Peyer's patch (tissue), 4 donors: Measurements from ENCODE around the gene SH3YL1. TPM values are rescaled to one million over a fixed set of nuclear protein-coding genes. Genes with fewer than 3 reads are reported as not detected.

ENCODE experiments used
- DNase-seq, 3 donors: peaks; one replicate each; pipeline ENCODE4 v3.0.0-alpha.2; 2017 to 2019
- H3K27ac ChIP-seq, 4 donors: fragments of 200-600 bp; sonication (generic); one replicate each; pipeline ENCODE4 v1.5.1; 2016 to 2019
- H3K27me3 ChIP-seq, 2 donors: fragments of 200-600 bp; sonication (generic); one replicate each; pipeline ENCODE4 v1.5.1; 2019
- H3K36me3 ChIP-seq, 3 donors: fragments of 200-600 bp; sonication (generic); one replicate each; pipeline ENCODE4 v1.5.1; 2016 to 2019
- H3K4me1 ChIP-seq, 4 donors: fragments of 200-600 bp; sonication (generic); one replicate each; pipeline ENCODE4 v1.5.1; 2016 to 2019
- H3K4me3 ChIP-seq, 4 donors: fragments of 200-600 bp; sonication (generic); 1 replicate in 3 of 4; 2 replicates in 1 of 4; pipeline ENCODE4 v1.5.1; 2016 to 2019; ENCODE audit warnings: mild to moderate bottlenecking in 1 of 4
- H3K9me3 ChIP-seq, 4 donors: fragments of 200-600 bp; sonication (generic); one replicate each; pipeline ENCODE4 v1.5.1; 2016 to 2019; ENCODE audit warnings: mild to moderate bottlenecking in 1 of 4
- POLR2A ChIP-seq, 2 donors: fragments of 450-650 bp; IDR thresholded peaks; one replicate each; pipeline ENCODE4 v1.5.1; 2017; ENCODE audit warnings: antibody characterized with exemption in 2 of 2, mild to moderate bottlenecking in 2 of 2, moderate library complexity in 2 of 2
- total RNA-seq, 4 donors: library from RNA; depleted of rRNA; stranded (reverse); fragments of >200 nt; gene quantifications; one replicate each; pipeline ENCODE4 v1.1.0, GENCODE V29; 2016
- TF ChIP-seq, protein P1 (sequence below), 6 experiments: fragments of 450-650 bp in 4 of 6; fragments of 200-600 bp in 2 of 6; sonication (generic) in 1 of 6; IDR thresholded peaks; one replicate each; pipeline ENCODE4 v1.5.1; 2017 to 2019; ENCODE audit warnings: antibody characterized with exemption in 6 of 6, mild to moderate bottlenecking in 3 of 6, moderate library complexity in 1 of 6

The SH3YL1 gene
- total RNA-seq, 4 donors from 2014 or later: 60.2 to 163 (median 102) TPM

DNA sequence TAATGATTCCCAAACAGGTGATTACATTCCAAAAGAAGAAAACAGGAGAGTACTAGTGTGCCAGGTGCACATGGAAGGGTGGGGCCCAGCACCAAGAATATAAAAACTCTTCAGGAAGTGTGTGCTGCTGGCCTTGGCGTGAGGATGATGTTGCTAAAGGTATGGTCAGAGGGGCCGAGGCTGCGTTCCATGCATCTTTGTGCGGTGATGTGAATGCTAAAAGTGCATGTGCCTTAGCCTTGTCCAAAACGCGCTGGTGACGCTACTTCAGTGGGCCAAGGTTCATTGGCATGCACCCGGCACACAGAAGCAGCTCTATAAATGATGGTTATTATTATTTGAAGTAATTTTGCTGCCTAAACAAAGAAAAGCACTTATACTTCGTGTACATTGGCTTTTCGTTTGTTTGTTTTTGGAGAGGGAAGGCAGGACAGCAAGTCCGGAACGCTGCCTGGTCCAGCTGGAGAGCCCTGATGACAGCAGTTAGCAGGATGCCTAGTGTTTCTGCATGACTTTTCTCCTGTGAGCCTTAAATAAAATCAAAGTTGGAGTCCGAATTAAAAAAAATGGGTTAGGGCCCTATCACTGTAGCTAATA lies 21.2 kb upstream of the SH3YL1 start:
- Histone ChIP-seq H3K4me3 (no peak overlapping the region), H3K4me1 (peaks cover 0 to 39% (median 10%) of the 10 kb centered on the region in 4 donors), H3K27me3 (peaks cover 0 to 4% of the 10 kb centered on the region in 2 donors), H3K9me3 (no peaks in the 10 kb centered on the region), H3K36me3 (peaks cover 0 to 24% (median 0%) of the 10 kb centered on the region in 3 donors), H3K27ac (no peak overlapping the region)
- no peak for TF ChIP-seq POLR2A (IDR thresholded peaks at IDR 0.05)
- TF ChIP-seq, protein P1, sequence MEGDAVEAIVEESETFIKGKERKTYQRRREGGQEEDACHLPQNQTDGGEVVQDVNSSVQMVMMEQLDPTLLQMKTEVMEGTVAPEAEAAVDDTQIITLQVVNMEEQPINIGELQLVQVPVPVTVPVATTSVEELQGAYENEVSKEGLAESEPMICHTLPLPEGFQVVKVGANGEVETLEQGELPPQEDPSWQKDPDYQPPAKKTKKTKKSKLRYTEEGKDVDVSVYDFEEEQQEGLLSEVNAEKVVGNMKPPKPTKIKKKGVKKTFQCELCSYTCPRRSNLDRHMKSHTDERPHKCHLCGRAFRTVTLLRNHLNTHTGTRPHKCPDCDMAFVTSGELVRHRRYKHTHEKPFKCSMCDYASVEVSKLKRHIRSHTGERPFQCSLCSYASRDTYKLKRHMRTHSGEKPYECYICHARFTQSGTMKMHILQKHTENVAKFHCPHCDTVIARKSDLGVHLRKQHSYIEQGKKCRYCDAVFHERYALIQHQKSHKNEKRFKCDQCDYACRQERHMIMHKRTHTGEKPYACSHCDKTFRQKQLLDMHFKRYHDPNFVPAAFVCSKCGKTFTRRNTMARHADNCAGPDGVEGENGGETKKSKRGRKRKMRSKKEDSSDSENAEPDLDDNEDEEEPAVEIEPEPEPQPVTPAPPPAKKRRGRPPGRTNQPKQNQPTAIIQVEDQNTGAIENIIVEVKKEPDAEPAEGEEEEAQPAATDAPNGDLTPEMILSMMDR (IDR thresholded peaks at IDR 0.05): no peak
- no peak for DNase-seq

DNA sequence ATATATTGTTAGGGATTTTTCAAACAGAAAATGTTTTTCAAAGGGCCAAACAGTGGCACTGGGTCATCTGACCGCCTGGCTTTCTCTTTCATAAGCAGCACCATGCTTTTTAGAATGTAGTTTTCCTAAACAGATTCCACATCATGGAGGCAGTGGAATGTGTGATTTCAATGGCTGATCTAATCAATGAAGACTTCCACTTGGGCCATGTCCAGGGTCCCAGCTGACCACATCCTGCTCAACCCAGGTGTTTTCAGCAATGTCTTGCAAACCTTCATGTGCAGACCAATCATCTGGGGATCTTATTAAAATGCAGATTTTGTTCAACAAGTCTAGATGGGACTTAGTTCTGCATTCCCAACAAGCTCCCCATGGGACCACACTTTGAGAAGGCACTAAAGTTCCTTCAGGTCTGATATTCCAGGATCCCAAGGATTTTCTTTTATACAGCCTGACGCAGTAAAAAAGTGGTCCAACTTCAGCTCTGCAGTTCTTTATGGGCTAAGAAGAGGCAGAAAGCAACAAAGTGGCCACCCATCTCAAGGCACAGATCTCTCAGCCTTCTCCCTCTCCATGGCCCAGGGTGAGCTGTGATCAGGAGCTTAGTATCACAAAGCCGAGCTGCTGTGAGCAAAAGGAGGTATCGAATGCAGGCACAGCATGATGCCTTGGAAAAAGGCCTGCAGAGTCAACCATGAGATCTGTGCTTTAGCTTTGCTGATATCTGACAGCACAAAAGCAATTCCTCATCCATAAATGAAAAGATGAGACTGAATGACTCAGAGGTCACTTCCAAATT lies 20.4 kb upstream of the SH3YL1 start:
- DNase-seq: no peak
- H3K36me3 ChIP-seq: peaks cover 0 to 32% (median 0%) of the 10 kb centered on the region in 3 donors
- peaks cover 0 to 2% of the 10 kb centered on the region in 2 donors for H3K27me3 ChIP-seq
- H3K27ac ChIP-seq: no peak overlapping the region
- no peak overlapping the region for H3K4me3 ChIP-seq
- TF ChIP-seq, protein P1 (IDR thresholded peaks at IDR 0.05): no peak
- no peaks in the 10 kb centered on the region for H3K9me3 ChIP-seq
- peaks cover 0 to 34% (median 8%) of the 10 kb centered on the region in 4 donors for H3K4me1 ChIP-seq

DNA sequence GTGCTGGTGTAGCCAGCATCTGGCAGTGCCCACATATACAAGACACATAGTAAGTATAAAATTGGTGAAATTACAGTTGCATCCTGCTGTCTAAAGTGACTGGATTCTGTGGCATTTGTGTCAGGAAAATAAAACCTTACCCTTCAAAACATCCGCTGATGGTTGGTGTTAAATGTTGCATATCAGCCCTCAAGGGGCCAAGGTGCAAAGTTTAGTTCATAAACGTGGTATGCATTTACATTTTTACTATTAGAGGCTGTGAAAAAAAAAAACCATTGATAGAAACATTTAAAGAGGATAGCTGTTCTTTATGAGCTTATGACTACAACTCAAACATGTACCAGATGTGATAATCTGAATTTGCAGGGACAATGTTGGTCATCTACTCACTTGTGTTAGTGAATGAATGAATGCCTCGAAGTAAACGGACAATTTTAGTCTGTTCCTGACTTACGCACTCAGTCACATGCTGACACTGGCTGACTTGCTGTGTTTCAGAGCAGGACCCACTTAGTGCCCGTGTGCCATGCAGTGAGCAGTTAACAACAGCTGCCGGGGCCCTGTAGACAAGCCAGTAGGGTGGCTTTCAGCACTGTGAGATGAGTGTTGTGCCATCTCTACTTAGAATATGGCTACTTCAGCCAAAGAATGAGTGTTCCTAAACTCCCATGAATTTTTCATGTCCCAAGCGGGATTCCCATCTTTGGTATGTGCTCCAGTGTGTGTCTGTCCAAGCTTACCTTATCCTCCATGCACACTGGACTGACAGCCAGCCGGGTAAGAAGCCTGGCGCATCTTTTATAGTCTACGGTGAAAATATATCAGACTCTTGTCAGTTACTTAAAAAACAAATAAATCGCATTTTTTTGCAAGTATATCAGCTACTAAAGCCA lies 18.8 kb upstream of the SH3YL1 start:
- Histone ChIP-seq H3K4me1 (peaks cover 0 to 20% (median 2%) of the 10 kb centered on the region in 4 donors), H3K36me3 (peaks cover 0 to 46% (median 0%) of the 10 kb centered on the region in 3 donors), H3K4me3 (no peak overlapping the region), H3K27ac (no peak overlapping the region), H3K9me3 (no peaks in the 10 kb centered on the region), H3K27me3 (no peaks in the 10 kb centered on the region)
- no peak for DNase-seq
- TF ChIP-seq, protein P1 (IDR thresholded peaks at IDR 0.05): no peak
- TF ChIP-seq POLR2A (IDR thresholded peaks at IDR 0.05): no peak

DNA sequence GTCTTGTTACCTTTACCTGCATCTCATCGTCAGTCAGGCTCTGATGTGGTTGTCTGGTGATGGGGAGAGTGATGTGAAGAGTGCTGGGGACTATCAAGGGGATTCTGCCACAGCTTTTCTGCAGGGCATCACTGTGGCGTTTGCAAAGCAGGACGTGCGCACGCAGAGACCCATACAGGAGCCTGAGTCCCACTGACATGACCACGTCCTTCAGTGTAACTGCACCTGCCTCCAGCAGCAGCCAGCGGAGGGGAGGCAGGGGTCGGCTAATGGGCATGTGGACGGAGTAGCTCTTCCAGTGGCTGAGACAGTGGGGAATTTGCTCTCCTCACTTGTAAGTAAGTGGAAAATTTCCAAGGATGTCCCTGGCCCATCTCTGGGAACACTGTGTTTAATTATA lies 17.5 kb upstream of the SH3YL1 start:
- Histone ChIP-seq H3K27ac (no peak overlapping the region), H3K4me1 (peaks cover 0 to 14% (median 0%) of the 10 kb centered on the region in 4 donors), H3K9me3 (no peaks in the 10 kb centered on the region), H3K36me3 (peaks cover 0 to 55% (median 0%) of the 10 kb centered on the region in 3 donors), H3K4me3 (no peak overlapping the region), H3K27me3 (no peaks in the 10 kb centered on the region)
- DNase-seq: no peak
- TF ChIP-seq POLR2A (IDR thresholded peaks at IDR 0.05): no peak
- TF ChIP-seq, protein P1 (IDR thresholded peaks at IDR 0.05): no peak

DNA sequence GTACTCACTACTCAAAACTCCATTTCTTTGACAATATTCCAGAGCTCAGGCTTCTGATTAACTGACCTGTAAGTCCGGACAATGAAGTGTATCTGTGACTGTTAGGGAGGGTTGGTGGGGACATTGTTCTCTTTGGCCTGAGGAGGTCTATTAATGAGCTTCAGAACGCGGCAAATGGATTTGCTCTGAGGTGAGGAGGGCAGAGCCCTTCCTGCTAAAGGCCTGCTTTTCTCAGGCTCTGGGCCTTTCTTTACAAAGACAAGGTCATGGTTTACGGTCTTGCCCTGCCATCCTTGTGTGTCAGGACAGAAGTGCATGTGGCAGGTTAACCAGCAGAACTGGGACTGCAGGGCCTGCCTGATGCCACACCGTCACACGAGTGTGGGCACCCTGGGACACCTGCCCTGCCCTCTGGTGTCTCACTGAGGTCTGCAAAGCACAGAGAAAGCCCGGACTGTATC lies 16.8 kb upstream of the SH3YL1 start:
- peaks cover 0 to 12% (median 0%) of the 10 kb centered on the region in 4 donors for H3K4me1 ChIP-seq
- H3K4me3 ChIP-seq: no peak overlapping the region
- peaks cover 0 to 61% (median 0%) of the 10 kb centered on the region in 3 donors for H3K36me3 ChIP-seq
- H3K9me3 ChIP-seq: no peaks in the 10 kb centered on the region
- TF ChIP-seq POLR2A (IDR thresholded peaks at IDR 0.05): no peak
- TF ChIP-seq, protein P1 (IDR thresholded peaks at IDR 0.05): no peak
- H3K27me3 ChIP-seq: no peaks in the 10 kb centered on the region
- no peak overlapping the region for H3K27ac ChIP-seq
- no peak for DNase-seq
